ENCODE results near the gene GRM7. TPM values are rescaled to one million over a fixed set of nuclear protein-coding genes. Genes with fewer than 3 reads are reported as not detected.

The GRM7 gene
- polyA plus RNA-seq, 3 donors: not detected

- Histone ChIP-seq H3K36me3 (replicated peaks in 1 of 2; ENCODE audit: control insufficient read depth in 1 of 2, insufficient read depth in 2 of 2, low read length in 2 of 2) (no peaks in the 10 kb centered on the region), H3K9me3 (replicated peaks in 1 of 2; ENCODE audit: control insufficient read depth in 1 of 2, insufficient read depth in 1 of 2, low read length in 2 of 2) (no peaks in the 10 kb centered on the region), H3K4me2 (replicated peaks; ENCODE audit: extremely low read depth, low read length, poor library complexity, severe bottlenecking) (no peak overlapping the region), H3K4me1 (ENCODE audit: control insufficient read depth in 1 of 2, insufficient read depth in 2 of 2, low read length in 2 of 2) (no peaks in the 10 kb centered on the region), H3K27me3 (ENCODE audit: control insufficient read depth in 2 of 2, insufficient read depth in 2 of 2, low read length in 2 of 2) (no peaks in the 10 kb centered on the region), H3K9ac (ENCODE audit: insufficient read depth, low read length, poor library complexity, severe bottlenecking) (no peak overlapping the region), H3K79me2 (ENCODE audit: insufficient read depth, low read length) (no peaks in the 10 kb centered on the region), H3K4me3 (replicated peaks in 1 of 3; ENCODE audit: low read depth in 2 of 3, low read length in 3 of 3) (no peak overlapping the region), H4K20me1 (ENCODE audit: insufficient read depth, low read length) (no peaks in the 10 kb centered on the region), H2AFZ (ENCODE audit: insufficient read depth, low read depth, low read length, poor library complexity, severe bottlenecking) (no peak overlapping the region), H3K27ac (ENCODE audit: low read depth in 1 of 2, low read length in 2 of 2) (no peak overlapping the region)
- H3K9me3 Mint-ChIP-seq: peaks cover 0 to 2% (median 0%) of the 10 kb centered on the region in 7 donors
- H3K27me3 Mint-ChIP-seq (ENCODE audit: low read depth in 3 of 3): peaks cover 0 to 2% (median 0%) of the 10 kb centered on the region in 3 donors
- peaks cover 4% of the 10 kb centered on the region for H3K4me1 Mint-ChIP-seq
- intact Hi-C loops (cut with micrococcal nuclease): no loop called here
- WGBS (ENCODE audit: insufficient coverage): 43% methylated on average over 1 of the region's 3 CpGs
- H3K36me3 Mint-ChIP-seq: no peaks in the 10 kb centered on the region
- DNase-seq: no peak
- no peak overlapping the region for H3K27ac Mint-ChIP-seq
- no peak for TF ChIP-seq CTCF (IDR thresholded peaks at IDR 0.05)
- no peak overlapping the region for H3K4me3 Mint-ChIP-seq
Observed at GRCh38 chr3:7545334-7545733, 684.4 kb downstream of the GRM7 start.

- no peaks in the 10 kb centered on the region for H3K36me3 Mint-ChIP-seq
- Histone ChIP-seq H3K4me2 (replicated peaks; ENCODE audit: extremely low read depth, low read length, poor library complexity, severe bottlenecking) (no peak overlapping the region), H4K20me1 (ENCODE audit: insufficient read depth, low read length) (no peaks in the 10 kb centered on the region), H3K4me1 (ENCODE audit: control insufficient read depth in 1 of 2, insufficient read depth in 2 of 2, low read length in 2 of 2) (no peaks in the 10 kb centered on the region), H3K79me2 (ENCODE audit: insufficient read depth, low read length) (no peaks in the 10 kb centered on the region), H3K9me3 (replicated peaks in 1 of 2; ENCODE audit: control insufficient read depth in 1 of 2, insufficient read depth in 1 of 2, low read length in 2 of 2) (no peaks in the 10 kb centered on the region), H3K9ac (ENCODE audit: insufficient read depth, low read length, poor library complexity, severe bottlenecking) (no peak overlapping the region), H3K4me3 (replicated peaks in 1 of 3; ENCODE audit: low read depth in 2 of 3, low read length in 3 of 3) (no peak overlapping the region), H3K36me3 (replicated peaks in 1 of 2; ENCODE audit: control insufficient read depth in 1 of 2, insufficient read depth in 2 of 2, low read length in 2 of 2) (no peaks in the 10 kb centered on the region), H3K27ac (ENCODE audit: low read depth in 1 of 2, low read length in 2 of 2) (no peak overlapping the region), H2AFZ (ENCODE audit: insufficient read depth, low read depth, low read length, poor library complexity, severe bottlenecking) (no peak overlapping the region), H3K27me3 (ENCODE audit: control insufficient read depth in 2 of 2, insufficient read depth in 2 of 2, low read length in 2 of 2) (no peaks in the 10 kb centered on the region)
- no peak for DNase-seq
- peak overlapping the region in 1 of 7 donors; percentile 34 for H3K27ac Mint-ChIP-seq
- 52% methylated on average over 2 of the region's 4 CpGs for WGBS (ENCODE audit: insufficient coverage)
- no peak for TF ChIP-seq CTCF (IDR thresholded peaks at IDR 0.05)
- H3K27me3 Mint-ChIP-seq (ENCODE audit: low read depth in 3 of 3): peaks cover 0 to 2% (median 0%) of the 10 kb centered on the region in 3 donors
- intact Hi-C loops (cut with micrococcal nuclease): no loop called here
- H3K4me1 Mint-ChIP-seq: no peaks in the 10 kb centered on the region
- H3K9me3 Mint-ChIP-seq: peaks cover 0 to 5% (median 0%) of the 10 kb centered on the region in 7 donors
- H3K4me3 Mint-ChIP-seq: no peak overlapping the region
Observed at GRCh38 chr3:7546253-7546652, 685.3 kb downstream of the GRM7 start.

All from CD14-positive monocyte (primary cell).